Measurements from ENCODE around the gene SIAH1. TPM values are rescaled to one million over a fixed set of nuclear protein-coding genes. Genes with fewer than 3 reads are reported as not detected.
"Not testable (repeated sequence)": the region's sequence is repeated elsewhere in the genome, so short reads cannot be mapped to it uniquely, and the experiment has no call there.

The SIAH1 gene
- total and polyA plus RNA-seq, 2 experiments from 2014 or later: 26.9 to 46.4 TPM

- Histone ChIP-seq H3K36me3 (peaks cover 2% of the 10 kb centered on the region), H3K27ac (no peak overlapping the region), H3K4me1 (ENCODE audit: low read depth) (peaks cover 22% of the 10 kb centered on the region), H3K4me3 (no peak overlapping the region), H3K27me3 (no peaks in the 10 kb centered on the region), H3K9me3 (ENCODE audit: low read depth) (no peaks in the 10 kb centered on the region)
- DNase-seq (ENCODE audit: low read depth in 1 of 2, low spot score in 1 of 2): peak in 1 of 2 donors; percentile 52
- TF ChIP-seq, protein P1, sequence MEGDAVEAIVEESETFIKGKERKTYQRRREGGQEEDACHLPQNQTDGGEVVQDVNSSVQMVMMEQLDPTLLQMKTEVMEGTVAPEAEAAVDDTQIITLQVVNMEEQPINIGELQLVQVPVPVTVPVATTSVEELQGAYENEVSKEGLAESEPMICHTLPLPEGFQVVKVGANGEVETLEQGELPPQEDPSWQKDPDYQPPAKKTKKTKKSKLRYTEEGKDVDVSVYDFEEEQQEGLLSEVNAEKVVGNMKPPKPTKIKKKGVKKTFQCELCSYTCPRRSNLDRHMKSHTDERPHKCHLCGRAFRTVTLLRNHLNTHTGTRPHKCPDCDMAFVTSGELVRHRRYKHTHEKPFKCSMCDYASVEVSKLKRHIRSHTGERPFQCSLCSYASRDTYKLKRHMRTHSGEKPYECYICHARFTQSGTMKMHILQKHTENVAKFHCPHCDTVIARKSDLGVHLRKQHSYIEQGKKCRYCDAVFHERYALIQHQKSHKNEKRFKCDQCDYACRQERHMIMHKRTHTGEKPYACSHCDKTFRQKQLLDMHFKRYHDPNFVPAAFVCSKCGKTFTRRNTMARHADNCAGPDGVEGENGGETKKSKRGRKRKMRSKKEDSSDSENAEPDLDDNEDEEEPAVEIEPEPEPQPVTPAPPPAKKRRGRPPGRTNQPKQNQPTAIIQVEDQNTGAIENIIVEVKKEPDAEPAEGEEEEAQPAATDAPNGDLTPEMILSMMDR (IDR thresholded peaks at IDR 0.05; ENCODE audit: low read depth, low read length): no peak
Observed at GRCh38 chr16:48381201-48381600, 4.0 kb downstream of the SIAH1 start.

- Histone ChIP-seq H3K27ac (no peak overlapping the region), H3K9me3 (ENCODE audit: low read depth) (no peaks in the 10 kb centered on the region), H3K4me3 (no peak overlapping the region), H3K4me1 (ENCODE audit: low read depth) (peaks cover 34% of the 10 kb centered on the region), H3K27me3 (no peaks in the 10 kb centered on the region), H3K36me3 (no peaks in the 10 kb centered on the region)
- DNase-seq (ENCODE audit: low read depth in 1 of 2, low spot score in 1 of 2): peak in 1 of 2 donors; percentile 32
- TF ChIP-seq, protein P1 (IDR thresholded peaks at IDR 0.05; ENCODE audit: low read depth, low read length): no peak
Observed at GRCh38 chr16:48378836-48379235, 6.4 kb downstream of the SIAH1 start.

DNA sequence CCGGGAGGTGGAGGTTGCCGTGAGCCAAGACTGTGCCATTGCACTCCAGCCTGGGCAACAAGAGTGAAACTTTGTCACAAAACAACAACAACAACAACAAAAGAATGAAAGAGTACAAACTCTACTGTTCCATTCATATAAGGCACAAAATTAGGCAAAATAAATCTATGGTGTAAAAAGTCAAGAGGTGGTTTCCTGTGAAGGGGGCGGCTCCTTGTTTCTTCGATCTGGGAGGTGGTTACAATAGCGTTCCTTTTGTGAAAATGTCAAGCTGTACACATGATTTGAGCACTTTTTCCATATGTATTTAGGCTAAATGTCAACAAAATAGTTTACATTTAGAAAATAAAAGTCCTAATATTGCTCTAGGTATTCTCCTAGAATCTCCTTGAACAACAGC lies 6.9 kb downstream of the SIAH1 start:
- no peak overlapping the region for H3K4me3 ChIP-seq
- H3K27ac ChIP-seq: no peak overlapping the region
- no peaks in the 10 kb centered on the region for H3K9me3 ChIP-seq (ENCODE audit: low read depth)
- no peak for DNase-seq (ENCODE audit: low read depth in 1 of 2, low spot score in 1 of 2)
- H3K36me3 ChIP-seq: no peaks in the 10 kb centered on the region
- no peaks in the 10 kb centered on the region for H3K27me3 ChIP-seq
- TF ChIP-seq, protein P1 (IDR thresholded peaks at IDR 0.05; ENCODE audit: low read depth, low read length): no peak
- peaks cover 37% of the 10 kb centered on the region for H3K4me1 ChIP-seq (ENCODE audit: low read depth)

DNA sequence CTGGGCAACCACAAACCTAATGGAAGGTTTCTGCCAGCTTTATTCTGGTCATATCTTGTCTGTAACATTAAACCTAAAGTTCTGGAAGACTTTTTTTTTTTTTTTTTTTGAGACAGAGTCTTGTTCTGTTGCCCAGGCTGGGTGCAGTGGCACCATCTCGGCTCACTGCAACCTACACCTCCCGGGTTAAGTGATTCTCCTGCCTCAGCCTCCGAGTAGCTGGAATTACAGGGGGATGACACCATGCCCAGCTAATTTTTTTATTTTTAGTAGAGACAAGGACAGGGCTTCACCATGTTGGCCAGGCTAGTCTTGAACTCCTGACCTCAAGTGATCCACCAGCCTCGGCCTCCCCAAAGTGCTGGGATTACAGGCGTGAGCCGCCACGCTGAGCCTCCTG lies 7.9 kb downstream of the SIAH1 start:
- not testable (repeated sequence) for H3K27ac ChIP-seq; H3K36me3 ChIP-seq; H3K4me3 ChIP-seq; H3K9me3 ChIP-seq (ENCODE audit: low read depth); DNase-seq (ENCODE audit: low read depth in 1 of 2, low spot score in 1 of 2); H3K27me3 ChIP-seq
- H3K4me1 ChIP-seq (ENCODE audit: low read depth): peaks cover 41% of the 10 kb centered on the region

DNA sequence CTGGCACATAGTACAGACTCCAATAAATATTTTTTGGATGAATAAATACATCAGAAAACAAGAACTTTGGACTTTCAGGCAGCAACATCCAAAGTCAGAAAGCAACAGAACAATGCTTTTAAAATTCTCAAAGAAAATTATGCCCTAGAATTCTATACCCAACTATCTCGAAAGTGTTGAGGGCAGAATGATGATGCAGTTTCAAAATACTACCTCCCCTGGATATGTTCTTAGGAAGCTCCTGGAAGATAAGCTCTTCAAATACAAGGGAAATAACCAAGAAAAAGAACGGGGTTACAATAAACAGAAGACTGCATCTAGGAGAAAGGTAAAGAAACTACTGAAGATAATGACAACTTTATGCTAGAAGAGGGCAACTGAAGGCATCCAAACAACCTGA lies 11.0 kb downstream of the SIAH1 start:
- Histone ChIP-seq H3K4me1 (ENCODE audit: low read depth) (peaks cover 32% of the 10 kb centered on the region), H3K27me3 (no peaks in the 10 kb centered on the region), H3K4me3 (no peak overlapping the region), H3K27ac (peak overlapping the region; percentile 32), H3K36me3 (no peaks in the 10 kb centered on the region), H3K9me3 (ENCODE audit: low read depth) (no peaks in the 10 kb centered on the region)
- DNase-seq (ENCODE audit: low read depth in 1 of 2, low spot score in 1 of 2): no peak
- TF ChIP-seq, protein P1 (IDR thresholded peaks at IDR 0.05; ENCODE audit: low read depth, low read length): no peak

GRCh38 chr16:48373258-48374029 lies 11.8 kb downstream of the SIAH1 start:
- TF ChIP-seq, protein P1 (IDR thresholded peaks at IDR 0.05; ENCODE audit: low read depth, low read length): no peak
- Histone ChIP-seq H3K36me3 (no peaks in the 10 kb centered on the region), H3K9me3 (ENCODE audit: low read depth) (no peaks in the 10 kb centered on the region), H3K27me3 (no peaks in the 10 kb centered on the region), H3K27ac (peak overlapping the region; percentile 32), H3K4me1 (ENCODE audit: low read depth) (peaks cover 25% of the 10 kb centered on the region), H3K4me3 (no peak overlapping the region)
- no peak for DNase-seq (ENCODE audit: low read depth in 1 of 2, low spot score in 1 of 2)

Measured in cardiac muscle cell (in vitro differentiated cells and primary cell).